IPS DF 6.9 (cell line): ENCODE measurements around the gene PTP4A1.
A peak's percentile ranks its signal among the peaks of the same experiment; 100 is the strongest.

Experiments used
- DNase-seq: peaks from one replicate; pipeline ENCODE4 v3.0.0-alpha.2; 2013; ENCODE audit warnings: low read depth, low spot score
- H3K27ac ChIP-seq: one replicate; pipeline ENCODE4 v1.5.1; 2013; ENCODE audit warnings: low read length, control low read depth
- H3K27me3 ChIP-seq: 2 replicates; pipeline ENCODE4 v1.6.1; 2013; ENCODE audit warnings: mild to moderate bottlenecking, low read length; ENCODE audit not compliant: control insufficient read depth, insufficient read depth
- H3K36me3 ChIP-seq: 2 replicates; pipeline ENCODE4 v1.6.1; 2013; ENCODE audit warnings: low read length; ENCODE audit not compliant: control insufficient read depth, insufficient read depth
- H3K4me1 ChIP-seq: 2 replicates; pipeline ENCODE4 v1.6.1; 2013; ENCODE audit warnings: low read length; ENCODE audit not compliant: control insufficient read depth, insufficient read depth
- H3K4me3 ChIP-seq: 2 replicates; pipeline ENCODE4 v1.5.1; 2013; ENCODE audit warnings: mild to moderate bottlenecking, low read length
- H3K9me3 ChIP-seq: 2 replicates; pipeline ENCODE4 v1.6.1; 2013; ENCODE audit warnings: low read length, inconsistent platforms; ENCODE audit not compliant: control insufficient read depth, insufficient read depth
- WGBS: extraction: QIAGEN DNeasy Blood & Tissue Kit; methylation state at CpG from one replicate; pipeline ENCODE4 v1.1.7; 2013; ENCODE audit warnings: mixed read lengths, missing lambda C conversion rate; ENCODE audit not compliant: insufficient read length, insufficient coverage; 5-methylcytosine and 5-hydroxymethylcytosine counted together

Gene PTP4A1

GRCh38 chr6:63572747-63573075, 431 bp downstream of the PTP4A1 start:
- peaks cover 2% of the 10 kb centered on the region; the same call in 1 of the 2 replicates for H3K36me3 ChIP-seq
- no peaks in the 10 kb centered on the region for H3K4me1 ChIP-seq
- no CpG with 5 or more reads among the region's 42 CpGs for WGBS
- no peak for DNase-seq
- no peaks in the 10 kb centered on the region for H3K27me3 ChIP-seq
- H3K27ac ChIP-seq: no peak overlapping the region
- H3K4me3 ChIP-seq: peak overlapping the region; percentile 99
- H3K9me3 ChIP-seq: no peaks in the 10 kb centered on the region

- Histone ChIP-seq H3K9me3 (no peaks in the 10 kb centered on the region), H3K4me1 (no peaks in the 10 kb centered on the region), H3K4me3 (peak overlapping the region; percentile 99), H3K27ac (no peak overlapping the region), H3K27me3 (no peaks in the 10 kb centered on the region), H3K36me3 (peaks cover 2% of the 10 kb centered on the region; the same call in 1 of the 2 replicates)
- no peak for DNase-seq
- WGBS: no CpG with 5 or more reads among the region's 86 CpGs
These were observed 1.0 kb downstream of the PTP4A1 start for GRCh38 chr6:63573076-63573898.

- H3K9me3 ChIP-seq: no peaks in the 10 kb centered on the region
- H3K27ac ChIP-seq: no peak overlapping the region
- H3K27me3 ChIP-seq: no peaks in the 10 kb centered on the region
- DNase-seq: no peak
- WGBS: no CpG with 5 or more reads among the region's 10 CpGs
- H3K4me1 ChIP-seq: no peaks in the 10 kb centered on the region
- H3K4me3 ChIP-seq: peak overlapping the region; percentile 99; the same call in 1 of the 2 replicates
- H3K36me3 ChIP-seq: peaks cover 2% of the 10 kb centered on the region; the same call in 1 of the 2 replicates
These were observed 1.7 kb downstream of the PTP4A1 start for GRCh38 chr6:63573899-63574553.

- DNase-seq: no peak
- Histone ChIP-seq H3K9me3 (no peaks in the 10 kb centered on the region), H3K27ac (no peak overlapping the region), H3K4me3 (peak overlapping the region; percentile 26; the same call in 1 of the 2 replicates), H3K4me1 (no peaks in the 10 kb centered on the region), H3K36me3 (peaks cover 2% of the 10 kb centered on the region; the same call in 1 of the 2 replicates), H3K27me3 (no peaks in the 10 kb centered on the region)
- no CpG with 5 or more reads among the region's 2 CpGs for WGBS
These were observed 2.2 kb downstream of the PTP4A1 start for GRCh38 chr6:63574554-63574900.

GRCh38 chr6:63576147-63576772, 4.0 kb downstream of the PTP4A1 start:
- Histone ChIP-seq H3K4me1 (no peaks in the 10 kb centered on the region), H3K27me3 (no peaks in the 10 kb centered on the region), H3K9me3 (no peaks in the 10 kb centered on the region), H3K36me3 (peaks cover 2% of the 10 kb centered on the region; the same call in 1 of the 2 replicates), H3K27ac (no peak overlapping the region), H3K4me3 (no peak overlapping the region)
- WGBS: no CpG with 5 or more reads among the region's 3 CpGs
- DNase-seq: no peak

- H3K4me1 ChIP-seq: no peaks in the 10 kb centered on the region
- no peaks in the 10 kb centered on the region for H3K9me3 ChIP-seq
- H3K4me3 ChIP-seq: no peak overlapping the region
- peaks cover 2% of the 10 kb centered on the region; the same call in 1 of the 2 replicates for H3K36me3 ChIP-seq
- no peaks in the 10 kb centered on the region for H3K27me3 ChIP-seq
- no peak for DNase-seq
- no CpG with 5 or more reads among the region's 5 CpGs for WGBS
- no peak overlapping the region for H3K27ac ChIP-seq
These were observed 4.9 kb downstream of the PTP4A1 start for GRCh38 chr6:63576985-63577712.

GRCh38 chr6:63578757-63579156, 6.5 kb downstream of the PTP4A1 start:
- no peak for DNase-seq
- H3K4me1 ChIP-seq: no peaks in the 10 kb centered on the region
- H3K9me3 ChIP-seq: no peaks in the 10 kb centered on the region
- H3K27me3 ChIP-seq: no peaks in the 10 kb centered on the region
- peaks cover 4% of the 10 kb centered on the region; the same call in 1 of the 2 replicates for H3K36me3 ChIP-seq
- no peak overlapping the region for H3K4me3 ChIP-seq
- WGBS: no CpG with 5 or more reads among the region's 2 CpGs
- no peak overlapping the region for H3K27ac ChIP-seq

- no CpG with 5 or more reads among the region's 6 CpGs for WGBS
- Histone ChIP-seq H3K36me3 (peaks cover 4% of the 10 kb centered on the region; the same call in 1 of the 2 replicates), H3K4me3 (no peak overlapping the region), H3K27me3 (no peaks in the 10 kb centered on the region), H3K4me1 (no peaks in the 10 kb centered on the region), H3K27ac (no peak overlapping the region), H3K9me3 (no peaks in the 10 kb centered on the region)
- no peak for DNase-seq
These were observed 7.8 kb downstream of the PTP4A1 start for GRCh38 chr6:63579937-63580703.

GRCh38 chr6:63580704-63580961, 8.4 kb downstream of the PTP4A1 start:
- H3K27ac ChIP-seq: no peak overlapping the region
- peaks cover 4% of the 10 kb centered on the region; the same call in 1 of the 2 replicates for H3K36me3 ChIP-seq
- DNase-seq: no peak
- no peak overlapping the region for H3K4me3 ChIP-seq
- H3K9me3 ChIP-seq: no peaks in the 10 kb centered on the region
- no peaks in the 10 kb centered on the region for H3K4me1 ChIP-seq
- H3K27me3 ChIP-seq: no peaks in the 10 kb centered on the region
- no CpG with 5 or more reads among the region's 3 CpGs for WGBS
